HG03103 (cell line): ENCODE results near the gene GCNT2.
"Not testable (repeated sequence)": the region's sequence is repeated elsewhere in the genome, so short reads cannot be mapped to it uniquely, and the experiment has no call there.

Experiments
- ATAC-seq: cut with Tn5 transposase; IDR thresholded peaks from one replicate; pipeline ENCODE4 v1.9.1; 2021; ENCODE audit warnings: low read depth; ENCODE audit not compliant: unreplicated experiment

Gene GCNT2

GRCh38 chr6:10543488-10543887 lies 22.3 kb downstream of the GCNT2 start:
- ATAC-seq = no peak

- ATAC-seq = no peak
Measured at GRCh38 chr6:10545482-10545881, 24.3 kb downstream of the GCNT2 start.

GRCh38 chr6:10547809-10548208 lies 26.7 kb downstream of the GCNT2 start:
- no peak for ATAC-seq

- no peak for ATAC-seq
Measured at GRCh38 chr6:10550764-10551163, 29.6 kb downstream of the GCNT2 start.

DNA sequence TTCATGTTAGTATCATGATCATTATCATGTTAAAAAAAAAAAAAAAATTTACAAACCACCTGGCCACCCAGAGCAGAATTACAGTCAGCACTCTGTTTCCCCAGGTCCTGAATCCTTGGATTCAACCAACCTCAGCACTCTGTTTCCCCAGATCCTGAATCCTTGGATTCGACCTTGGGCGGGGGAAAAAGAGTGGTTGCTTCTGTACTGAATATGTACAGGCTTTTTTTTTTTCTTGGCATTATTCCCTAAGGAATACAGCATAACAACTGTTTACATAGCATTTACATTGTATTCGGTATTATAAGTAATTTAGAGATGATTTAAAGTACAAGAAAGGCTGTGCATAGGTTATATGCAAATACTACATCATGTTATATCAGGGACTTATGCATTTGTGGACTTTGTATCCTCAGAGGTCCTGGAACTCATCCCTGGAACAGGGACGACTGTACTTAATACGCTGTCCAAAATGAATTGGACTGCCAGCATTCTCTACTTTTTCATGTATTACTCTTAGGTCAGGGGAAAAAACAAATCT lies 31.2 kb downstream of the GCNT2 start:
- ATAC-seq = no peak

GRCh38 chr6:10553871-10554270 lies 32.7 kb downstream of the GCNT2 start:
- no peak for ATAC-seq

DNA sequence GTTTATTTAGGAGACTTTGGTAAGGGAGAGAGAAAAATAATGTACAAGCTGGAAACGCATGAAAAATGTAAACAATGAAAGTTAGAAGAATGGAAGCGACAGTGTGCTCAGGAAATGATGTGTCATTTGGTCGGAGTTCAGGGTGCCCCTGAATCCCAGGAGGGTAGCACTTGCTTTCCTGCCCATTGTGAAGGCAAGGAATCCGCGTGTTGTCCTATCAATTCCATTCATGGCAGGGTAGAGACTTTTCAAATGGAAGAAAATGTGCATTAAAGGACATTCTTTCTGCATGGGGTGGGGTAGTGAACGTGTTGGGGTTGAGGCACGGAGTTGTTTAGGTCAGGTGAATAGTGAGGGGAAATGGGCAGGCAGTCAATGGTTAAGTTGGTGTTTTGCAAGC lies 33.7 kb downstream of the GCNT2 start:
- no peak for ATAC-seq

DNA sequence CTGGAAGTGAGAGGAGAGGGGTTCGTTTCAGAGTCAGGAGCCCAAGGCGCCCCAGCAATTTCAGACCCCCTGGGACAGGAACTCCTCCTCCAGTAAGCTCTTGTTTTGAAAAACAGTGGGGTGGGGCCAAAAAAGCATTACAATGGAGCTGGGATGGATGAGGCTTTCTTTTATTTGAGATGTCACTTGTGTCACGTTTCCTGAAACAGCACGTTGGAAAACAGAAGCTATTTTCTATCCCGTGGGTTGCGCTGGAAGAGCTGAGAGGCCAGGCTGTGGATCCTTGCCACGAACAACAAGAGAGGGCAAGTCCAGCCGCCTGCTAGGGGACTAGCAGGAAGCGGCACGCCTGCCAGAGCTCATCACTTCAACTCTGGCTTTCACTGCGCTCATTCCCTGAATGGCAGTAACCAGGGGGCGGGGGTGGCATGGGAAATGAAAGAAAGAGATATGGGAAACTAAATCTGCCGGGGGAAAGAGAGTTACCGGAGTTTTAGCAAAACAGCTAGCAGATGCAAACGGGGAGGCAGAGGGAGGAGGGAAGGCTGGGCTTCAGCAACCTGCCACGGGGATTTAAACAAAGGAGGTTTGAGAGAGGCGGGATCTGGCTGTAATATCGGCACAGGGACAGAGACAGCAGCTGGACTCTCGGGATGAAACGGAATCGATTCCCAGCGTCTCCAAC lies 34.6 kb downstream of the GCNT2 start:
- ATAC-seq = no peak

DNA sequence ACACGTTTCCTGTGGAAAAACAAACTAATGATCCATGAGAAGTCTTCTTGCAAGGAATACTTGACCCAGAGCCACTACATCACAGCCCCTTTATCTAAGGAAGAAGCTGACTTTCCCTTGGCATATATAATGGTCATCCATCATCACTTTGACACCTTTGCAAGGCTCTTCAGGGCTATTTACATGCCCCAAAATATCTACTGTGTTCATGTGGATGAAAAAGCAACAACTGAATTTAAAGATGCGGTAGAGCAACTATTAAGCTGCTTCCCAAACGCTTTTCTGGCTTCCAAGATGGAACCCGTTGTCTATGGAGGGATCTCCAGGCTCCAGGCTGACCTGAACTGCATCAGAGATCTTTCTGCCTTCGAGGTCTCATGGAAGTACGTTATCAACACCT lies 35.4 kb downstream of the GCNT2 start:
- no peak for ATAC-seq

- no peak for ATAC-seq
Measured at GRCh38 chr6:10556992-10557391, 35.8 kb downstream of the GCNT2 start.

GRCh38 chr6:10557913-10558312 lies 36.8 kb downstream of the GCNT2 start:
- no peak for ATAC-seq

DNA sequence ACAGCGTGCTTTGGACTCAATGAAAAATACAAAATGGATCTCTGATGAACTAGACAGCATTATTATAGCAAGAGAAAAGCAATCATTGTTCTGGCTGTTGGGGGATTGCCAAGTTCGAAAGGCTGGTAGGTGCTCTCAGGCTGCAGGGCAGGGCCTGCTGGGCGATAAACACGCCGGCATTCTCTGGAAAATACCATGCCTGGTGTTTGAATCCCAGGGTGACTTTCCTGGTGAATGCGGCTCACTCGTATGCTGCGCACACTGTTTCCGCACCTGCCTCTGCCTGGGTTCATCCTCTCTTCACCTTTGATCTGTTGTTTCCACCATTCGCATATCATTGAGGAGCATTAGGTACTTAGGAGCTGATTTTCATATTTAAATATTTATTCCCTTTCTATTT lies 37.4 kb downstream of the GCNT2 start:
- no peak for ATAC-seq

DNA sequence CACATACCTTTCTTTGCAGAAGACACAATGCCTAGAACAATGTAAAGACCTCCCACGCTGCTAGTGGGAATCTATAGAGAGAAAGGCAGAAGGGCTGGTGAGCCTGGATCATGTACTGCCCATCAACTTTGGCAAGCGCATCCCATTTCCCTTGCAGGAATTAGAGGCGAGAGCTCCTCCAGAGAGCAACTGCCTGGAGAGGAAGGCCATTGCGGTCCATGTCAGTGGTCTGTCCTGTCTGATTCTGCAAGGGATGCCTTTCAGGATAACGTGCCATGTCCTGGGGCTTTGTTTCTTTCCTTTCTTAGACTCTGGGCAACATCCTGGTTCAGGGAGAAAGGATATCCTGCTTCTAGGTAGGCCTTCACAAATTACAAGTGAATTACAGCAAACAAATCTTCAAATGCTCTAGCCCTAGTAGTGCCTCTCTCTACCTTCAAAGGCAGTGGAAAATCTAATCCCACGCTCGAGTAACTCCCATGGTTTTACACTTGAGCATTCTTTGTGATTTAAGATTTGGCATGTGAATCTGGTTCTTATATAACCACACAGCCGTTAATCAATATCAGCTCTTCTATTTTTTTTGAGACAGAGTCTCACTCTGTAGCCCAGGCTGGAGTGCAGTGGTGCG lies 38.5 kb downstream of the GCNT2 start:
- ATAC-seq = no peak

DNA sequence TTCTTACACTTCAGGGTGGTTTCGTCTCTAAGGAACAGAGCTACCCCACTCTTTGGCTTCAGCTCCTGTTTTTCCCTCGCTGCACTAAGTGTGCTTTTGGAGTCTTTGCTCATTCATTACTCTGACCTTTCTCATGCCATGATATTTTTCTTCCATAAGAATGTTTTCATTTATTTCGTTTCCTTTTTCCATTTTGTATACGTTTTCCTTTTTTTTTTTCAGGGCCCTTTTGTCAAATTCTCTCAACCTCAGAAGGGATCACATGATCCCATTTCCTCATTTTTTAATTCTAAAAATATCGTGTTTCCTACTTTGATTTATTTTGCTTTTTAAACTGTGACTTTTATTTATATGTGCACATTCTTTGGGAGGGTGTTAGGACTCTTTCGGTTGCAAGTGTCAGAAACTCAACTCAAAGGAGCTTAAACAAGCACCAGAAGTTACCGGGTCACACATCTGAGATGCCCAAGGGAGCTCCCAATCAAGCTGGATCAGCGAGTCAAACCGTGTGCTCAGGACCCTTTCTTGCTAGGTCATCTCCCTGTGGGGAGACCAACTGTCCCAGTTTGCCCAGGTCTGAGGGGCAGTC lies 40.6 kb downstream of the GCNT2 start:
- ATAC-seq = no peak

DNA sequence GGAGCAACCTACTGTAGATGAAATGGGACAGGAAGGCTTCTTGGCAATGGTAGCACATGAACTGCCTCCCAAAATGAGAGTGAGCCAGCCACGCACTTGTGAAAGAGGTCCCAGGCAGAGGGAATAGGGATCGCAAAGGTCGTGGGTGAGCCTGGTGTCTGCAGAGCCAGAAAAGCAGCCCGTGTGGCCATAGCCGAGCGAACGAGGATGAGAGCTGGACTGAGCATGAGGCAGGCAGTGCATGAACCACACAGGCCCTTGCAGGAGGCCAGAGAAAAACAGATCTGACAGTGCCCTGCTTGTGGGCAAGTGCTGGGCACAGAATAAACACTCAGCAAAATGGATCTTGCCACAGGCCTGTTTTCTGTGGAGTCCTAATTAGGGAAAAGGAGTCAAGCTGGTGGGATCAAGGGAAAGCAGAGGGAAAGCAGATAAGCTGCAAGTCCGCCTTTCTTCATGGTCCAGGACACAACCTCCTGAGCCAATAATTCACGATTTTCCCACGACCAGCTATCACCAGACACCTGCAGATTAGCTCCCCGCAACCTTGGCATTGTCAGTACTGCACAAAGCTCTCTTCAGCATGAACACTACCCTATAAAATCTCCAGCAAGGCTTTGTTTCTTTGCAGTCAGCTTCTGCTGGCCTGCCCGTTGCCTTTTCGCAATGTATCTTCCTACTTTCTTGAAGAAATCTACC lies 44.0 kb downstream of the GCNT2 start:
- no peak for ATAC-seq

DNA sequence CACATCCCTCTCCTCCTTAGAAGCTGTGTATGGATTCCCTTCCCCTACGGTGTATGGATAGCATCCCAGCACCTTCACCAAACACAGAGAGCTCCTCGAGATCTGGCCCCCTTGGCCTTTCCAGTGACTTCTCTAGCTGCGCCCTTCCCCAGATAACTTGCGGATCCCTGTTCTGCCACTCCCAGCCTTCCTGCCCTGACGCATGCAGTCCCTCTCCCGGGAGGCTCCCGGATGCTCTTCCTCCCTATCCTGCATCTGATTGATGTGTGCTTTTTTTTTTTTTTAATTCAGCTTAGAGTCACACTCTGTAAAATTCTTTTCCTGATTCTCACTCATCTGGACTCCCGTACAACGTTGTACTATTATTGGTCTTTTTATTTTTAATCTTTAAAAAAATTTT lies 44.8 kb downstream of the GCNT2 start:
- no peak for ATAC-seq

DNA sequence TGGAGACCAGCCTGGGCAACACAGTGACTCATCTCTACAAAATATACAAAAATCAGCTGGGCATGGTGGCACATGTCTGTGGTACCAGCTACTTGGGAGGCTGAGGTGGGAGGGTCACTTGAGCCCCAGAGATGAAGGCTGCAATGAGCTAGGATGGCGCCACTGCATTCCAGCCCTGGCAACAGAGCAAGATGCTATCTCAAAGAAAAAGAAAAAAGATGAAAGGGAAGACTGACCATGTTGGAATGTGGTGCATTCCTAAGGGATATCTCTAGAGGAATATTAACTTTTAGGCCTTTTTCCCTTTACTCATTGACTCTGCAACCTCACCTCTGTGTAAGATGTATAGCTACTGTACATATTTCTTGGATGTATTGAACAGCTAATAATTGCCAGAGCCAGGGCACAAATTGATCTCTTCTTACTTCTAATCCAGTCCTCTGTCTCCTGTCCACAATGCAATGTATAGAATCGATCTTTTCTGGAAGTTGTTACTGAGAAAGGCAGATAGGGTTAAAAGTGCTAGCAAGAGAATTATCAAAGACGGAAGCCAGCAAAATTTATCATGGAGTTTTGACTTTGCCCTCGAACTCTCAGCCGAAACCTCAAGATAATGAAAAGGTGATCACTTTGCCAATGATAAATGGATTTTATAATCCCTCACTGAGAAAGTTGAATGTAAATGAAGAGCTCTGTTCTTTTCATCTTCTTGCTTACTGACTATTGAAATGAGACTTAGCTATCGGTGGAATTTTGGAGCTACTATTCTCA lies 46.3 kb downstream of the GCNT2 start:
- ATAC-seq = no peak

DNA sequence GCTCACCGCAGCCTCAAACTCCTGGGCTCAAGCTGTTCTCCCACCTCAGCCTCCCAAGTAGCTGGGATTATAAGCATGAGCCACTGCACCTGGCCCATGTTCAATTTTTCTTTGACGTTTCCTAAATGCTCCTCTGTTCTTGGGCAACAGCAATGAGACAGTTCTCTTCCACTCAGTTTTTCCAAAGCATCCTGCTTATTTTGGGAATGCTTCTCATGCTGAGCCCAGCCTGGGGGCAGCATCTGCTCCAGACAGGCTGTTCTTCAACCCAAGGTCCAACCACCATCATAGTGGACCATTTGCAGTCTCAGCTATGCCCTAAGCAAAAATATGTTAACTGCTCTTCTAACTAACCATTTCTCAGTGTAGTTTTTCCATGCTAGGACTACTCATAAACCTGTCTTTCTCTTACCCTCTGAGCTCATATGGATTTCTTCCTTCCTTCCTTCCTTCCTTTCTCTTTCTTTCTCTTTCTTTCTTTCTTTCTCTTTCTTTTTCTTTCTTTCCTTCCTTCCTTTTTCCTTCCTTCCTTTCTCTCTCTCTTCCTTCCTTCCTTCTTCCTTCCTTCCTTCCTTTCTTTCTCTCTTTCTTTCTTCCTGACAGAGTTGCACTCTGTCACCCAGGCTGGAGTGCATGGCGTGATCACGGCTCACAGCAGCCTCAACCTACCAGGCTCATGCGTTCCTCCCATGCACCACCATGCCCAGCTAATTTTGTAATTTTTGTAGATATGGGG lies 48.4 kb downstream of the GCNT2 start:
- no peak for ATAC-seq

DNA sequence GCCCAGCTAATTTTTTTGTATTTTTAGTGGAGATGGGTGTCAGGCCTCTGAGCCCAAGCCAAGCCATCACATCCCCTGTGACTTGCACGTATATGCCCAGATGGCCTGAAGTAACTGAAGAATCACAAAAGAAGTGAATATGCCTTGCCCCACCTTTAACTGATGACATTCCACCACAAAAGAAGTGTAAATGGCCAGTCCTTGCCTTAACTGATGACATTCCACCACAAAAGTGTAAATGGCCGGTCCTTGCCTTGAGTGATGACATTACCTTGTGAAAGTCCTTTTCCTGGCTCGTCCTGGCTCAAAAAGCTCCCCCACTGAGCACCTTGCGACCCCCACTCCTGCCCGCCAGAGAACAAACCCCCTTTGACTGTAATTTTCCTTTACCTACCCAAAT lies 54.4 kb downstream of the GCNT2 start:
- not testable (repeated sequence) for ATAC-seq

DNA sequence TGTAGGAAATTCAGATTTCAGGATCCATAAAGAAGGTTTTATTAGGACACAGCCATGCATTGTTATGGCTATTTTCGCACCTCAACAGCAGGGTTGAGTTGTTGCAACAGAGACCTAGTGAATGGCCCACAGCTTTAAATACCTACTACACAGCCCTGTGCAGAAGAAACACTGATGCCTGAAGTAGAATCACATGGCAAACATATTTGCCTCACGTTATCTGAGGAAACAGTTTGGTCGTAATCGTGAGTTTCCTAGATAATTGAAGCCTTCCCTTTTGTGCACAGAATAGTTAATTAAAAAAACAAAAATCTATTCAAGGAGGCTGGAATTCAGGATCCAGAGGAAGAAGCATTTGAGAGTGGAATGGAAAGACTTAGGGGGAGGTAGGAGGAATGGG lies 55.1 kb downstream of the GCNT2 start:
- no peak for ATAC-seq
